B cell (primary cell): ENCODE results near the gene HBA1.

Experiments used
- EZH2 ChIP-seq: IDR thresholded peaks from 2 replicates; pipeline ENCODE4 v1.6.1; 2012; ENCODE audit warnings: borderline replicate concordance, low read depth, mild to moderate bottlenecking, moderate library complexity, low read length; ENCODE audit not compliant: insufficient read depth, poor library complexity, severe bottlenecking
- TF ChIP-seq, protein P1 (sequence below): fragments of 200-600 bp; IDR thresholded peaks from one replicate; pipeline ENCODE4 v1.8.0; 2022; ENCODE audit warnings: antibody characterized with exemption, mild to moderate bottlenecking

DNA sequence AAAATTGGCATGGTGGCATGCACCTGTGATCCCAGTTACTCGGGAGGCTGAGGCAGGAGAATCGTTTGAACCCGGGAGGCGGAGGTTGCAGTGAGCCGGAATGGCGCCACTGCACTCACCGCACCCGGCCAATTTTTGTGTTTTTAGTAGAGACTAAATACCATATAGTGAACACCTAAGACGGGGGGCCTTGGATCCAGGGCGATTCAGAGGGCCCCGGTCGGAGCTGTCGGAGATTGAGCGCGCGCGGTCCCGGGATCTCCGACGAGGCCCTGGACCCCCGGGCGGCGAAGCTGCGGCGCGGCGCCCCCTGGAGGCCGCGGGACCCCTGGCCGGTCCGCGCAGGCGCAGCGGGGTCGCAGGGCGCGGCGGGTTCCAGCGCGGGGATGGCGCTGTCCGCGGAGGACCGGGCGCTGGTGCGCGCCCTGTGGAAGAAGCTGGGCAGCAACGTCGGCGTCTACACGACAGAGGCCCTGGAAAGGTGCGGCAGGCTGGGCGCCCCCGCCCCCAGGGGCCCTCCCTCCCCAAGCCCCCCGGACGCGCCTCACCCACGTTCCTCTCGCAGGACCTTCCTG is 3.7 kb downstream of the HBA1 start, which contains the start of gene HBQ1:
- TF ChIP-seq, protein P1, sequence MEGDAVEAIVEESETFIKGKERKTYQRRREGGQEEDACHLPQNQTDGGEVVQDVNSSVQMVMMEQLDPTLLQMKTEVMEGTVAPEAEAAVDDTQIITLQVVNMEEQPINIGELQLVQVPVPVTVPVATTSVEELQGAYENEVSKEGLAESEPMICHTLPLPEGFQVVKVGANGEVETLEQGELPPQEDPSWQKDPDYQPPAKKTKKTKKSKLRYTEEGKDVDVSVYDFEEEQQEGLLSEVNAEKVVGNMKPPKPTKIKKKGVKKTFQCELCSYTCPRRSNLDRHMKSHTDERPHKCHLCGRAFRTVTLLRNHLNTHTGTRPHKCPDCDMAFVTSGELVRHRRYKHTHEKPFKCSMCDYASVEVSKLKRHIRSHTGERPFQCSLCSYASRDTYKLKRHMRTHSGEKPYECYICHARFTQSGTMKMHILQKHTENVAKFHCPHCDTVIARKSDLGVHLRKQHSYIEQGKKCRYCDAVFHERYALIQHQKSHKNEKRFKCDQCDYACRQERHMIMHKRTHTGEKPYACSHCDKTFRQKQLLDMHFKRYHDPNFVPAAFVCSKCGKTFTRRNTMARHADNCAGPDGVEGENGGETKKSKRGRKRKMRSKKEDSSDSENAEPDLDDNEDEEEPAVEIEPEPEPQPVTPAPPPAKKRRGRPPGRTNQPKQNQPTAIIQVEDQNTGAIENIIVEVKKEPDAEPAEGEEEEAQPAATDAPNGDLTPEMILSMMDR: peak; percentile 63
- TF ChIP-seq EZH2: no peak
